Loucy (cell line): Measurements from ENCODE around the gene PCIF1.

Experiments used
- CTCF ChIP-seq: fragments of 200-600 bp; sonication (generic); conservative IDR thresholded peaks from 2 replicates; pipeline ENCODE4 v1.5.1; 2014; ENCODE audit warnings: mild to moderate bottlenecking, antibody characterized with exemption, low read length
- EZH2phosphoT487 ChIP-seq: fragments of 200-600 bp; IDR thresholded peaks from 2 replicates; pipeline ENCODE4 v1.6.1; 2018; ENCODE audit warnings: antibody characterized with exemption, mild to moderate bottlenecking, moderate library complexity, borderline replicate concordance

- TF ChIP-seq CTCF, result no peak
- TF ChIP-seq EZH2phosphoT487, result no peak
Measured at GRCh38 chr20:45944965-45945677, 10.6 kb downstream of the PCIF1 start.
